SK-MEL-5 (cell line): ENCODE measurements around the gene GCC2. TPM values are rescaled to one million over a fixed set of nuclear protein-coding genes. Genes with fewer than 3 reads are reported as not detected.
"Not testable (repeated sequence)": the region's sequence is repeated elsewhere in the genome, so short reads cannot be mapped to it uniquely, and the experiment has no call there.

Experiments
- DNase-seq: peaks from one replicate; pipeline ENCODE4 v3.0.0-alpha.2; 2016; ENCODE audit warnings: low read depth, low spot score
- in situ Hi-C: cut with HindIII; loops from 2 replicates; pipeline ENCODE4 v1.10.0; 2016; ENCODE audit warnings: low sequenced_read_pairs, high pct_unique_total_duplicates, low pct_unique_long_range_greater_than_20kb
- total RNA-seq: library from RNA; depleted of rRNA; stranded (reverse); fragments of >200 nt; shearing (Covaris generic); gene quantifications from 2 replicates; pipeline ENCODE4 v1.2.3, GENCODE V29; 2014

GCC2 gene
- total RNA-seq, 1 experiment from 2014 or later = 16.4 TPM

DNA sequence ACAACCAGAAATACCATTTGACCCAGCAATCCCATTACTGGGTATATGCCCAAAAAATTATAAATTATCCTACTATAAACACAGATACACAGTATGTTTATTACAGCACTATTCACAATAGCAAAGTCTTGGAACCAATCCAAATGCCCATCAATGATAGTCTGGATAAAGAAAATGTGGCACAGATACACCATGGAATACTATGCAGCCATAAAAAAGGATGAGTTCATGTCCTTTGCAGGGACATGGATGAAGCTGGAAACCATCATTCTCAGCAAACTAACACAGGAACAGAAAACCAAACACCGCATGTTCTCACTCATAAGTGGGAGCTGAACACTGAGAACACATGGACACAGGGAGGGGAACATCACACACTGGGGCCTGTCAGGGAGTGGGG is 13.4 kb upstream of the GCC2 start:
- in situ Hi-C loops, DNase-seq: not testable (repeated sequence)

DNA sequence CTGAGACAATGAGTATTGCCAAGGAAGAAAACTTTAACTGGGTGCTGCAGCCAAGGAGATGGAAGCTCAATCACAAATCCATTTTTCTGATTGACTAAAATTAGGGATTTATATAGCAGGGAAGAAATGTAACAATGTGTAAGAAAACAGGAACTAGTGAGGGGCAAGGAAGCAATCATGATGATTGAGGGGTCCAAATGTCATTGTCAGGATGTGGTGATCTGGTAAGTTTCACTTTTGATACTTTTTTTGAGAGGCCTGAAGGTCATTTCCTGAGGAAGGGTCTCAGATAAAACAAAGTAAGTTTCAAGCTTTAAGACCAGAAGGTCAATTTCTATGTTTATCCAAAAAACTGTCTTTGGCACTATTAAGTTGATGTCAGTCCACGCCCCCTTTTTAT is 12.0 kb upstream of the GCC2 start:
- no peak for DNase-seq
- in situ Hi-C loops = no loop called here

DNA sequence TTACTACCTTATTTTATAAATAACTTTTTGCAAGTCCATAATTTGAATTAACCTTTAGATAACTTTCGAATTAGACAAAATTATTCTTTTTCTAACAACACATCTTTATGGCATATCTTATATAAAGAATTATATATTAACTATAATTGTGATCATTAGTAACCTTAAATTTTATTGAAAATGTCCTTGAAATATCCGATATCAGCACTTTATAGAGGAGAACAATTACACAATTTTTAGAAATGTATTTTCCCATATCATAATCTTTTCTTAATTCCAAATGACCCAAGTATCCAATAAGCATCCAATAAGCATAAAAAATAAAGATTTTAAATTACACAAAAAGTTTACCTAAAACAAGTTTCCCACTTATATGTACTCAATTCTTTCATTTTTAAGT is 7.3 kb upstream of the GCC2 start:
- in situ Hi-C loops = no loop called here
- DNase-seq = no peak

DNA sequence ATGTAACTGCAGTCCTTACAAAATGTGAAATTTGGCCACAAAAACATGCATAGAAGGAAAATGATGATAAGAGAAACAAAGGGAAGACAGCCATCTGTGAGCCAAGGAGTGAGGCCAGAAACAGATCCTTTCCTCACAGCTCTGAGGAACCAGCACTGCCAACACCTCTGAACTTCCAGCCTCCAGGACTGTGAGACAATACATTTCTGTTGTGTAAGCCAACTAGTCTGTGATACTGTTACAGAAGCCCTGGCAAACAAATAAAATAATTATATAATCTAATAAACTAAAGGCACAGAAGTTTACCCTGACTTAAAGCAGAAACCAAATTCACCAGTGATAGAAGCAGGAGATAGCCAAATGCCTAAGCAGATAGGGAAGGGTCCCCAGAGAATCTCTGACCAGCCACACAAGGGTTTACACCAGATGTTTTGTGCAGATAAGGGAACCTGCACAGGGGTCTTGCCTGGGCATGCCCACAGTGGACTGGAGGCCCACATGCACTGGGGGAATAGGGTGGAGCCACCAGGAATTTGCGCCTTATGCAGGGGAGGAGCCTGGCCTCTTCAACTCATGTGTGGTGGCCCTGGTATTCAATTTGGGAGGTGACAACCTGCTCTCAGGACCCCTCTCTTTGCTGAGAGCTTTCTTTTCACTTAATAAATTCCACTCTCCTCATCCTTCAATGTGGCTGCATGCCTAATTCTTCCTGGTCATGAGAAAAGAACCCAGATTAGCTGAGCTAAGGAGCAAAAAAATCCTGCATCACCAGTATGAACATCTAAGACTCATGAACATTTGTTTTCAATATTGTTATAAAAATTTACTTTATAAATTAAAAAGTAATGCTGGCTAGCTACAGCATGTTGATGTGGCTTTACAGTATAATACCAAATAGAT is 3.8 kb upstream of the GCC2 start:
- in situ Hi-C loops = no loop called here
- no peak for DNase-seq

DNA sequence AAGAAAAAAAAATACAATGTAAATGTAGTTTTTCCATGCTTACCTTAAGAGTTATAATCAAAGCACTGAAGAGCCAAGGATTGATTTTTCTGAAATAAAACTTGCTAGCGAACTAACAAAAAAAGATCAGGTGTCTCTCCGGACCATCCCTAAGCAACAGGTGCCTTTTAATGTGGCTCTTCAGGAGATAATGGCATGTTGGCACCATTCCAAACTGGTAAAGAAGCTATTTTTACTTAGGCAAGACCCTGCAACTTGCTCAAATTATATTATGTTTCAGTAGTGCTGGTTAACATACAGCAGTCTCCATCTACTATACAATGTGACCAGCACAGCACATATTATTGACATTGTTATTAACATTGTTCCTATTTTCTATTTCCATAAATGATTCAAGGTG is 2.3 kb upstream of the GCC2 start:
- in situ Hi-C loops = no loop called here
- no peak for DNase-seq

DNA sequence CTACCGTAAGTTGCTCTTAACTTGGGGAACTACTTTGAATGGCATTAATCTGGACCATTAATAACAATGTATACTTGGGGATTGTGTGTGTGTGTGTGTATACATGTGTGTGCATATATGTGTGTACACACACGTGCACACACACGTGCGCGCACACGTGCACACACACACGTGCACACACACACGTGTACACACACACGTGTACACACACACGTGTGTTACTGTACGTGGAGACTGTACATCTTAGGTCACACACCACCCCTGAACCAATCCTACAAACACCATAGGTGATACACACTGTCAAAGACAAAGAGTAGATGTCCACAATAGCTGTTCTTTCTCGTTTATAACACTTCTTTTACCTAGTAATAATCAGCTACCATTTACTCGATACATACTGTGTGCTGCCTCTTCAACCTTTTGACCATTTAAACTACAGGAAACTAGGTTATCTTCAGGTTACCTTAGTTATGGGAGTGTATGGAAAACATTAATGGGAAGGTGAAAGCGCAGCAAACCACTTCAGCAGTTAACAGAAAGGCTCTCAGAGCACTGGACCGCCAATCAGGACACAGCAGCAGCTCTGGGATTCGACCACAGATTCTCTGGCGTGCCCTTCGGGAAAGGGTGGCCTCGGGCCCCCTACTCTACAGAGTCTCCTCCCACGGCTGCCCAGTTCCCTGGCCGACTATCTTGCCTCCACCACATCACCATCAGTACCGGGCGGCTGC is 894 bp upstream of the GCC2 start:
- in situ Hi-C loops = no loop called here
- DNase-seq = no peak

DNA sequence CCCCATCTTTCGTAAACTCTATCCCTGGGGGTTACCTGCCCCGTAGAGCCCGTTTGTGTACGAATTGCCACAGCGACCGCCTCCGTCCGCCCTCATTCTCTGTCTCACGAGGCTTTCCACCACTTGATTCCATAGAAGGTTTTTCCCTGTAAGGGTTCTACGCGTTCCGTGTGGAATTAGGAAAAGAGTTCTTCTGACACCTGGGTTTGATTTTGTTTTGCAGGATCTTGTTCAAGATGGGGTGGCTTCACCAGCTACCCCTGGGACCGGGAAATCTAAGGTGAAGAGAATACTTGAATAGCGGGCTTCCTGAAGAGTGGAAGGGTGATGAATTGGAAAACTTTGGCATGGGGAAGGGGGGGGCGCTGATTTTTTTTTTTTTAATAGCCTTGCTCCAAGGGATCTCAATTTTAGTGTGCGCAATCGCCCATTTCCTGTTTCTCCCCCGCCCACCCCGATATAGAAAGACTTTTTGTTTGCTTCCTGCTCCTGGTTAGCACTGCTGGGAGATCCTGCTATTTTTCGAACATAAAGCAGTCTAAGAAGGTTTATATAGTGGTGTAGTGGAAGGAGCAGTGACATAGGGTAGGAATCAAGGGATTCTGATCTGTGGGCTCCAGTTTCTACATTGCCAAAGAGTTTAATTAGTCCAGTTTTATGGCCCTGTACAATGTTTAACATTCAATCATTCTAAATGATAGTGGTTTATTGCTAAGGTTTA is 564 bp downstream of the GCC2 start:
- DNase-seq = peak; percentile 35
- in situ Hi-C loops = no loop called here

DNA sequence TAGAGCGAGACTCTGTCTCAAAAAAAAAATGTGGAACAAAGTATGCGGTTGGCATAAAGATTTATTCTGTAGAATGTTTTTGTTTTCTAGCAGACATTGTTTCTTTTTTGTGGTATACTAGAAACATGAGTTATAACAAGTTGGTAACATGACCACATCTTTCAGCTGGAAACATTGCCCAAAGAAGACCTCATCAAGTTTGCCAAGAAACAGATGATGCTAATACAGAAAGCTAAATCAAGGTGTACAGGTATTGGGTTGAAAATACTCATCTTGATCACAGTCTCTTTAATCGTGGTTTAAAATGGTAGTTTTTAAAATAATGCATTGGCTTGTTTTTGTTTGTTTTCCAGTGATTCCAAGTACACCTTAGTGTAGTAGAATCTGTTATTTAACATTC is 1.9 kb downstream of the GCC2 start:
- in situ Hi-C loops = no loop called here
- no peak for DNase-seq

DNA sequence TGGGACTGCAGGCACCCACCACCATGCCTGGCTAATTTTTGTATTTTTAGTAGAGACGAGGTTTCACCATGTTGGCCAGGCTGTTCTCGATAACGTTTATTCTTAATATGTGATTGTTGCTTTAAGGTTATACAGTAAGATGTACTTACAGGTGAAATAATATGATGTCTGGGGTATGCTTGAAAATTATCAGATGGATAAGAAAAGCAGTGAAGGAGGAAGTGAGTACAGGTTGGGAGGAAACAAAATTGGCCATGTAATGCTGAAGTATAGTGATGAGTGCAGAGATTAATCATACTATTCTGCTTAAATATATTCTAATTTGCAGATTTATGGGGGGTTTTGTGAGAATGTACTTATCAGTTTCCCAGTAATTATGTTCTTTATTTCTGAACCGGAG is 3.0 kb downstream of the GCC2 start:
- in situ Hi-C loops = no loop called here
- DNase-seq = no peak

DNA sequence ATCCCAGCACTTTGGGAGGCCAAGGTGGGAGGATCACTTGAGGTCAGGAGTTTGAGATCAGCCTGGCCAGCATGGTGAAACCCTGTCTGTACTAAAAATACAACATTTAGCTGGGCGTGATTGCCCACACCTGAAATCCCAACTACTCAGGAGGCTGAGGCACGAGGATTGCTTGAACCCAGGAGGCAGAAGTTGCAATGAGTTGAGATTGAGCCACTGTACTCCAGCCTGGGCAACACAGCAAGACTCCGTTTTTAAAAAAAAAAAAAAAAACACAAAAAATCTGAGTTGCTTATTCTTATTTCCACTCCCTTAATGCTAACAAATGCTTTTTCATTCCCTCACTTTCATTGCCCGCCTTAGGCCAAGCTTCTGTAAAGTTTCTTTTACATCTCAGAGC is 4.5 kb downstream of the GCC2 start:
- DNase-seq, in situ Hi-C loops: not testable (repeated sequence)

DNA sequence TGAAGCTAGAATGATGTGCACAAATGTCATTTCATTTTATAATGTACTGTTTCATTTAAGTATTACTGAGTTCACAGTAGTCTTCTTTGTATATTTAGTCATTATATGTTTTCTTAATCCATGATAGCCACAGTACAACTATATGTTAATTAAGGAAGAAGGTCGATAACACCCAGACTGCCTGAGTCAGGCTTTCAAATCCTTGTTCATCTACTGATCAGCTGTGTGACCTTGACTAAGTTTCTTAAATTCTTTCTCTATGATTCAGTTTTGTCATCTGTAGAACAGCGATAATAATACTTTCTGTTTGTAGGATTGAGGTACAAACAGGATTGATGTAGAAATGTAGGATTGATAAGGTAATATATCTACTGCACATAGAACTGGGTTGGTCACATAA is 5.4 kb downstream of the GCC2 start:
- in situ Hi-C loops = no loop called here
- no peak for DNase-seq

DNA sequence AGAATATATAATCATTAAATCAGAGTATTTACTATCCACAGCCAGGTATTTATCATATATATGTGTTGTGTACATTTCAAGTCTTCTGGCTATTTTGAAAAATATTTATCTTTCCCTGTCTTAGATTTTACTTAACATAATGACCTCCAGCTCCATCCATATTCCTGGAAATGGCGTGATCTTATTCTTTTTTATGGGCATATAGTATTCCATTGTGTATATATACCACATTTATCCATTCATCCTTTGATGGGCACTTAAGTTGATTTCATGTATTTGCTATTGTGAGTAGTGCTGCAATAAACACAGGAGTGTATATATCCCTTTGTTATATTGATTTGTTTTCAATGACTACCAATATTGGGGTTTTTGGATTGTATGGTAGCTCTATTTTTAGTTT is 6.6 kb downstream of the GCC2 start:
- in situ Hi-C loops = no loop called here
- DNase-seq = no peak

DNA sequence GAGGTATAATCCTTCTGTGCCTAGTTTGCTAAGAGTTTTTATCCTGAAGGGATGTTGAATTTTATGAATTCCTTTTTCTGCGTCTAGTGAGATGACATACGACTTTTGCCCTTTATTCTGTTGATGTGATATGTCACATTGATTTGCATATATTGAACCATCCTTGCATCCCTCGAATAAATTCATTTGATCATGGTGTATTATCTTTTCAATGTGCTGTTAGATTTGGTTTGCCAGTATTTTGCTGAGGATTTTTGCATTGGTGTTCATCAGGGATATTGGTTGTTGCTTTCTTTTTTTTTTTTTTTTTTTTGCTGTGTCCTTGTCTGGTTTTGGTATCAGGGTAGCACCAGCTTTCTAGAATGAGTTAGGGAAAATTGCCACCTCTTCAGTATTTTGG is 9.1 kb downstream of the GCC2 start:
- DNase-seq = no peak
- in situ Hi-C loops = no loop called here

DNA sequence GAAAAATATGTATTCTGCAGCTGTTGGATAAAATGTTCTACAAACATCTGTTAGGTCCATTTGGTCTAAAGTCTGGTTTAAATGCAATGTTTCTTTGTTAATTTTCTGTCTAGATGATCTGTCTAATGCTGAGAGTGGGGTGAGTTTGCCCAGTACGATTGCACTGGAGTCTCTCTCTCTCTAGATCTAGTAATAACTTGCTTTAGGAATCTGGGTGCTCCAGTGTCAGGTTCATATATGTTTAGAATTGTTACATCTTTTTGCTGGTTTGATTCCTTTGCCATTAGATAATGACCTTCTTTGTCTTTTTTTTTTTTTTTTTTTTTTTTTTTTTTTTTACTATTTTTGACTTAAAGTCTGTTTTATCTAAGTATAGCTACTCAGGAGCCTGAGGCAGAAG is 10.4 kb downstream of the GCC2 start:
- in situ Hi-C loops = no loop called here

DNA sequence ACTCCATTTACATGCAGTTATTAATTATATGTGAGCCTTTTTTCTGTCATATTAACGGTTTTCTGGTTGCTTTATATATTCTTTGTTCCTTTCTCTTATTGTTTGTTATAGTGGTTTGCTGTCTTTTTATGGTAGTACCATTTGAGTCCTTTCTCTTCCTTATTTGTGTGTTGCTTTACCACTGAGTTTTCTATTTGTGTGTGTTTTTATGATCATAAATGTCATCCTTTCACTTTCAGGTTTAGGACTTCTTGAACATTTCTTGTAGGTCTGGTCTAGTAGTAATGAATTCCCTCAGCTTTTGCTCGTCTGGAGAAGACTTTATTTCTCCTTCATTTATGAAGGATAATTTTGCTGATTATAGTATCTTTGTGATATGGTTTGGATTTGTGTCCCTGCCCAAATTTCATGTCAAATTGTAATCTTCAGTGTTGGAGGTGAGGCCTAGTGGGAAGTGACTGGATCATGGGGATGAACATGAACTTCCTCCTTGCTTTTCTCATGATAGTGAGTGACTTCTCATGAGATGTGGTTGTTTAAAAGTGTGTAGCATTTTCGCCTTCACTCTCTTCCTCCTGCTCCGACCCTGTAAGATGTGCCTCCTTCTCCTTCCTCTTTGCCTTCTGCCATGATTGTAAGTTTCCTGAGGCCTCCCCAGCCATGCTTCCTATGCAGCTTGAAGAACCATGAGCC is 11.5 kb downstream of the GCC2 start:
- in situ Hi-C loops = no loop called here

More for the DNA sequence above, 10.4 kb downstream of the GCC2 start:
- no peak for DNase-seq

DNA sequence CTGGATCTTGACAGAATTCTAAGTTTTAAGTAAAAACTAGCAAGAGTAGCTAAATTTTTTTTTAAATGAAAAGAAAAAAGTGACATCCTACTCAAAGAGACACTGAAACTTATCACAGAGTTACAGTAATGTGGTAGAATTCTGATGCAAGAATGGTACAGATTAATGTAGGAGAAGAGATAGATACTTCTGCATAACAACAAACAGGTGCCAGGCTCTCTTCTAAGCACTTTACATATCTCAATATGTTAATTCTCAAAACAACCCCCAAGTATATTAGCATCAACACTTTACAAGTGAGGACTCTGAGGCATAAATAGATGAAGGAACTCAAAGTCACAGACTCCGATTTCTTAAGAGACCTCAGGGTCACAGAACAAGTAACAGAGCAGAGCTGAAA is 28.1 kb downstream of the GCC2 start:
- in situ Hi-C loops = no loop called here
- no peak for DNase-seq

More for the DNA sequence above, 11.5 kb downstream of the GCC2 start:
- DNase-seq = no peak

DNA sequence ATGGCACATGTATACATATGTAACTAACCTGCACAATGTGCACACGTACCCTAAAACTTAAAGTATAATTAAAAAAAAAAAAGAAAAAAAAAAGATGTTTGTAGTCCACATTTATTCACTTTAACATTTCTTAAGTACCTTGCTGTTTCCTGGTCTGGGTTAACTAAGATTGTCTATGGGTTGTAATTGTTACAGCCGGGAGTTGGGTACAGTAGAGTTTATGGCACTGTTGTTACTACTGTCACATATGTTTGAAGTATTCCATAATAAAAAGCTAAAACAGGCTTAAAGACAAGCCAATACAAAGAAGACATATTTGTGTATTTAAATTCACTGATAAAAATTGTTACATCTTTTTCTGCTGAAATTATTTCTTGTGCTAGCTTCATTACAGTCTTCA is 36.2 kb downstream of the GCC2 start:
- DNase-seq = no peak
- in situ Hi-C loops = no loop called here
